H1 (cell line): ENCODE measurements around the gene WIPI1. TPM values are rescaled to one million over a fixed set of nuclear protein-coding genes. Genes with fewer than 3 reads are reported as not detected.

Source experiments
- KDM4A ChIP-seq: IDR thresholded peaks from one replicate; pipeline ENCODE4 v1.7.1; 2012; ENCODE audit warnings: low read depth, mild to moderate bottlenecking, moderate library complexity, low read length, inconsistent platforms; ENCODE audit not compliant: severe bottlenecking
- RXRA ChIP-seq: IDR thresholded peaks from 2 replicates; pipeline ENCODE4 v1.6.1; 2011; ENCODE audit warnings: low read depth, mild to moderate bottlenecking, low read length, moderate library complexity; ENCODE audit not compliant: insufficient read depth
- SP2 ChIP-seq: IDR thresholded peaks from 2 replicates; pipeline ENCODE4 v1.6.1; 2012; ENCODE audit warnings: mild to moderate bottlenecking, low read length, inconsistent platforms
- SRF ChIP-seq: IDR thresholded peaks from 2 replicates; pipeline ENCODE4 v1.6.1; 2011; ENCODE audit warnings: mild to moderate bottlenecking, low read depth, low read length, moderate library complexity
- polyA plus RNA-seq, 7 experiments: library from polyadenylated mRNA; depleted of rRNA in 3 of 7; stranded (reverse) in 5 of 7; unstranded in 2 of 7; fragments of >200 nt in 5 of 7; fragments of 200-250 nt in 2 of 7; gene quantifications; 1 replicate in 5 of 7; 2 replicates in 1 of 7; 4 replicates in 1 of 7; pipeline versions ENCODE4 v1.2.1 to v1.2.3, GENCODE V29; 2011 to 2013; ENCODE audit warnings: missing spikeins in 2 of 7, mixed read lengths in 2 of 7
- total RNA-seq: library from RNA; stranded (reverse); fragmentation: NEBNext Ultra II Directional; extraction: Animal tissue kit (Norgen Biotek cat#: 25700); gene quantifications from 2 replicates; pipeline ENCODE4 v1.2.1, GENCODE V29; 2021
- TF ChIP-seq, protein P1 (sequence below): fragments of 300-600 bp; sonication (generic); IDR thresholded peaks from 2 replicates; pipeline ENCODE4 v1.7.1; 2012; ENCODE audit warnings: low read length, moderate library complexity, mild to moderate bottlenecking, inconsistent platforms; ENCODE audit not compliant: insufficient replicate concordance

Gene WIPI1
- total and polyA plus RNA-seq, 2 of the 8 experiments (the other 6 are each of a cell fraction or from before 2014, with no cell fraction given), result 16.6 to 17.4 TPM

DNA sequence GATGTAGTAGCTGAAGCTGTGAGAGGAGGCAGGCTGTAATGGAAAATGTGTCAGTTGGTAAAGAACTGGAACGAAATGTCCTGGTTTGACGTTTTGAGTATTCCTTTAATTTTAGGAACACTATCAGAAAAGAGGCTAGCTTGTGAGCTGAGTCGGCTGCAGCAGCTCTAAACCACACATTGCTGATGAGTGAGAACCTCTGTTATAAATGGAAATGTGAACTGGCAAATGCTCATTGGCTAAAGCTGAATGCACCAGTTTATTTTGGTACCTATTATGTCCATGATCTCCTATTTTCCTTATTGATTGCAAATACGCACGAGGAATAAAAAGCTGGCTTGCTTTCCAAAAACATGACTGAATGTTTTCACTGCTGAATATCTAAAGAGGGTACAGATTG lies 11.0 kb upstream of the WIPI1 start (continued):
- TF ChIP-seq SP2, result no peak
- no peak for TF ChIP-seq KDM4A
- TF ChIP-seq RXRA, result no peak
- TF ChIP-seq, protein P1, sequence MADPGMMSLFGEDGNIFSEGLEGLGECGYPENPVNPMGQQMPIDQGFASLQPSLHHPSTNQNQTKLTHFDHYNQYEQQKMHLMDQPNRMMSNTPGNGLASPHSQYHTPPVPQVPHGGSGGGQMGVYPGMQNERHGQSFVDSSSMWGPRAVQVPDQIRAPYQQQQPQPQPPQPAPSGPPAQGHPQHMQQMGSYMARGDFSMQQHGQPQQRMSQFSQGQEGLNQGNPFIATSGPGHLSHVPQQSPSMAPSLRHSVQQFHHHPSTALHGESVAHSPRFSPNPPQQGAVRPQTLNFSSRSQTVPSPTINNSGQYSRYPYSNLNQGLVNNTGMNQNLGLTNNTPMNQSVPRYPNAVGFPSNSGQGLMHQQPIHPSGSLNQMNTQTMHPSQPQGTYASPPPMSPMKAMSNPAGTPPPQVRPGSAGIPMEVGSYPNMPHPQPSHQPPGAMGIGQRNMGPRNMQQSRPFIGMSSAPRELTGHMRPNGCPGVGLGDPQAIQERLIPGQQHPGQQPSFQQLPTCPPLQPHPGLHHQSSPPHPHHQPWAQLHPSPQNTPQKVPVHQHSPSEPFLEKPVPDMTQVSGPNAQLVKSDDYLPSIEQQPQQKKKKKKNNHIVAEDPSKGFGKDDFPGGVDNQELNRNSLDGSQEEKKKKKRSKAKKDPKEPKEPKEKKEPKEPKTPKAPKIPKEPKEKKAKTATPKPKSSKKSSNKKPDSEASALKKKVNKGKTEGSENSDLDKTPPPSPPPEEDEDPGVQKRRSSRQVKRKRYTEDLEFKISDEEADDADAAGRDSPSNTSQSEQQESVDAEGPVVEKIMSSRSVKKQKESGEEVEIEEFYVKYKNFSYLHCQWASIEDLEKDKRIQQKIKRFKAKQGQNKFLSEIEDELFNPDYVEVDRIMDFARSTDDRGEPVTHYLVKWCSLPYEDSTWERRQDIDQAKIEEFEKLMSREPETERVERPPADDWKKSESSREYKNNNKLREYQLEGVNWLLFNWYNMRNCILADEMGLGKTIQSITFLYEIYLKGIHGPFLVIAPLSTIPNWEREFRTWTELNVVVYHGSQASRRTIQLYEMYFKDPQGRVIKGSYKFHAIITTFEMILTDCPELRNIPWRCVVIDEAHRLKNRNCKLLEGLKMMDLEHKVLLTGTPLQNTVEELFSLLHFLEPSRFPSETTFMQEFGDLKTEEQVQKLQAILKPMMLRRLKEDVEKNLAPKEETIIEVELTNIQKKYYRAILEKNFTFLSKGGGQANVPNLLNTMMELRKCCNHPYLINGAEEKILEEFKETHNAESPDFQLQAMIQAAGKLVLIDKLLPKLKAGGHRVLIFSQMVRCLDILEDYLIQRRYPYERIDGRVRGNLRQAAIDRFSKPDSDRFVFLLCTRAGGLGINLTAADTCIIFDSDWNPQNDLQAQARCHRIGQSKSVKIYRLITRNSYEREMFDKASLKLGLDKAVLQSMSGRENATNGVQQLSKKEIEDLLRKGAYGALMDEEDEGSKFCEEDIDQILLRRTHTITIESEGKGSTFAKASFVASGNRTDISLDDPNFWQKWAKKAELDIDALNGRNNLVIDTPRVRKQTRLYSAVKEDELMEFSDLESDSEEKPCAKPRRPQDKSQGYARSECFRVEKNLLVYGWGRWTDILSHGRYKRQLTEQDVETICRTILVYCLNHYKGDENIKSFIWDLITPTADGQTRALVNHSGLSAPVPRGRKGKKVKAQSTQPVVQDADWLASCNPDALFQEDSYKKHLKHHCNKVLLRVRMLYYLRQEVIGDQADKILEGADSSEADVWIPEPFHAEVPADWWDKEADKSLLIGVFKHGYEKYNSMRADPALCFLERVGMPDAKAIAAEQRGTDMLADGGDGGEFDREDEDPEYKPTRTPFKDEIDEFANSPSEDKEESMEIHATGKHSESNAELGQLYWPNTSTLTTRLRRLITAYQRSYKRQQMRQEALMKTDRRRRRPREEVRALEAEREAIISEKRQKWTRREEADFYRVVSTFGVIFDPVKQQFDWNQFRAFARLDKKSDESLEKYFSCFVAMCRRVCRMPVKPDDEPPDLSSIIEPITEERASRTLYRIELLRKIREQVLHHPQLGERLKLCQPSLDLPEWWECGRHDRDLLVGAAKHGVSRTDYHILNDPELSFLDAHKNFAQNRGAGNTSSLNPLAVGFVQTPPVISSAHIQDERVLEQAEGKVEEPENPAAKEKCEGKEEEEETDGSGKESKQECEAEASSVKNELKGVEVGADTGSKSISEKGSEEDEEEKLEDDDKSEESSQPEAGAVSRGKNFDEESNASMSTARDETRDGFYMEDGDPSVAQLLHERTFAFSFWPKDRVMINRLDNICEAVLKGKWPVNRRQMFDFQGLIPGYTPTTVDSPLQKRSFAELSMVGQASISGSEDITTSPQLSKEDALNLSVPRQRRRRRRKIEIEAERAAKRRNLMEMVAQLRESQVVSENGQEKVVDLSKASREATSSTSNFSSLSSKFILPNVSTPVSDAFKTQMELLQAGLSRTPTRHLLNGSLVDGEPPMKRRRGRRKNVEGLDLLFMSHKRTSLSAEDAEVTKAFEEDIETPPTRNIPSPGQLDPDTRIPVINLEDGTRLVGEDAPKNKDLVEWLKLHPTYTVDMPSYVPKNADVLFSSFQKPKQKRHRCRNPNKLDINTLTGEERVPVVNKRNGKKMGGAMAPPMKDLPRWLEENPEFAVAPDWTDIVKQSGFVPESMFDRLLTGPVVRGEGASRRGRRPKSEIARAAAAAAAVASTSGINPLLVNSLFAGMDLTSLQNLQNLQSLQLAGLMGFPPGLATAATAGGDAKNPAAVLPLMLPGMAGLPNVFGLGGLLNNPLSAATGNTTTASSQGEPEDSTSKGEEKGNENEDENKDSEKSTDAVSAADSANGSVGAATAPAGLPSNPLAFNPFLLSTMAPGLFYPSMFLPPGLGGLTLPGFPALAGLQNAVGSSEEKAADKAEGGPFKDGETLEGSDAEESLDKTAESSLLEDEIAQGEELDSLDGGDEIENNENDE, result no peak
- TF ChIP-seq SRF, result no peak
- TF ChIP-seq, all 59 proteins: peak for 0
